IPS-18a (cell line): ENCODE results near the gene CEBPZOS.
"Not testable (repeated sequence)": the region's sequence is repeated elsewhere in the genome, so short reads cannot be mapped to it uniquely, and the experiment has no call there.

Experiments used
- H3K27ac ChIP-seq: one replicate; pipeline ENCODE4 v1.5.1; 2013; ENCODE audit warnings: low read length
- H3K27me3 ChIP-seq: one replicate; pipeline ENCODE4 v1.6.1; 2013; ENCODE audit warnings: mild to moderate bottlenecking, low read length; ENCODE audit not compliant: control insufficient read depth, insufficient read depth
- H3K36me3 ChIP-seq: one replicate; pipeline ENCODE4 v1.6.1; 2013; ENCODE audit warnings: low read depth, low read length; ENCODE audit not compliant: control insufficient read depth
- H3K4me1 ChIP-seq: one replicate; pipeline ENCODE4 v1.6.1; 2013; ENCODE audit warnings: low read depth, low read length; ENCODE audit not compliant: control insufficient read depth
- H3K4me3 ChIP-seq: one replicate; pipeline ENCODE4 v1.5.1; 2013; ENCODE audit warnings: low read length
- H3K9ac ChIP-seq: one replicate; pipeline ENCODE4 v1.6.1; 2013; ENCODE audit warnings: mild to moderate bottlenecking, low read length, moderate library complexity
- H3K9me3 ChIP-seq: one replicate; pipeline ENCODE4 v1.6.1; 2013; ENCODE audit warnings: low read depth, low read length; ENCODE audit not compliant: control insufficient read depth

The CEBPZOS gene

DNA sequence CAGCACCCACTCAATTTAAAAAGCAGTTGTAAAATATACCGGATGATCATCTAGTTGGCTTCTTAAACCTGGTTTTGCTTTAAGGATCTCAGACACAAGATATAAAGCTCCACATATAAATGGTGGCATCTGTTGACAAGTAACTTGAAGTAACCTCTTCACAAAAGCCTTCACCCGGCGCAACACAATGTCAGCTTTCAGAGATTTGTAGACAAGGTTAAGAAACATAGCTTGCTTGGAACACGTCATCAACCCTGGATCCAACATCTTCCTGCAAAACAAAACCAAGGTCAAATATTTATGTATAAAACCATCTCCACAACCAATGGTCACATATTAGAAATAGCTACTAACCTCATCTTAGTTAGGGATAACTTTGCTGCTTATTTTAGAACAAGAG is 26.8 kb downstream of the CEBPZOS start:
- H3K4me1 ChIP-seq: peaks cover 41% of the 10 kb centered on the region
- peak overlapping the region; percentile 31 for H3K27ac ChIP-seq
- H3K9me3 ChIP-seq: no peaks in the 10 kb centered on the region
- no peak overlapping the region for H3K4me3 ChIP-seq
- peaks cover 81% of the 10 kb centered on the region for H3K36me3 ChIP-seq
- H3K9ac ChIP-seq: no peak overlapping the region
- no peaks in the 10 kb centered on the region for H3K27me3 ChIP-seq

- Histone ChIP-seq H3K27me3 (no peaks in the 10 kb centered on the region), H3K9me3 (no peaks in the 10 kb centered on the region), H3K27ac (no peak overlapping the region), H3K4me3 (no peak overlapping the region), H3K4me1 (peaks cover 43% of the 10 kb centered on the region), H3K36me3 (peaks cover 81% of the 10 kb centered on the region), H3K9ac (no peak overlapping the region)
Measured at GRCh38 chr2:37224063-37224462, 27.8 kb downstream of the CEBPZOS start.

GRCh38 chr2:37225129-37225528 is 28.8 kb downstream of the CEBPZOS start:
- Histone ChIP-seq H3K9ac (peak overlapping the region; percentile 4), H3K4me1 (peaks cover 49% of the 10 kb centered on the region), H3K4me3 (peak overlapping the region; percentile 7), H3K27ac (peak overlapping the region; percentile 8), H3K36me3 (peaks cover 75% of the 10 kb centered on the region)
- H3K9me3 ChIP-seq, H3K27me3 ChIP-seq: not testable (repeated sequence)

GRCh38 chr2:37226863-37227262 is 30.6 kb downstream of the CEBPZOS start:
- no peaks in the 10 kb centered on the region for H3K9me3 ChIP-seq
- peaks cover 58% of the 10 kb centered on the region for H3K36me3 ChIP-seq
- peak overlapping the region; percentile 42 for H3K27ac ChIP-seq
- H3K4me1 ChIP-seq: peaks cover 49% of the 10 kb centered on the region
- peak overlapping the region; percentile 57 for H3K4me3 ChIP-seq
- peak overlapping the region; percentile 5 for H3K9ac ChIP-seq
- no peaks in the 10 kb centered on the region for H3K27me3 ChIP-seq

- Histone ChIP-seq H3K9ac (peak overlapping the region; percentile 37), H3K4me1 (peaks cover 44% of the 10 kb centered on the region), H3K4me3 (peak overlapping the region; percentile 93)
Measured at GRCh38 chr2:37228788-37229187, 32.5 kb downstream of the CEBPZOS start.

GRCh38 chr2:37230581-37230980 is 34.3 kb downstream of the CEBPZOS start:
- no peak overlapping the region for H3K27ac ChIP-seq
- peak overlapping the region; percentile 93 for H3K4me3 ChIP-seq
- peaks cover 42% of the 10 kb centered on the region for H3K36me3 ChIP-seq
- H3K4me1 ChIP-seq: peaks cover 34% of the 10 kb centered on the region
- peak overlapping the region; percentile 86 for H3K9ac ChIP-seq
- no peaks in the 10 kb centered on the region for H3K27me3 ChIP-seq
- no peaks in the 10 kb centered on the region for H3K9me3 ChIP-seq

More at GRCh38 chr2:37228788-37229187, 32.5 kb downstream of the CEBPZOS start:
- Histone ChIP-seq H3K9me3 (no peaks in the 10 kb centered on the region), H3K27me3 (no peaks in the 10 kb centered on the region), H3K36me3 (peaks cover 39% of the 10 kb centered on the region), H3K27ac (no peak overlapping the region)

GRCh38 chr2:37231241-37232130 is 35.2 kb downstream of the CEBPZOS start, which contains the start of the genes CEBPZ and NDUFAF7:
CEBPZ (minus strand) TSS chr2:37231596; CDS start chr2:37231567, 29 bp downstream.
NDUFAF7 (plus strand) TSS chr2:37231658; CDS start chr2:37231706, 48 bp downstream.
- Histone ChIP-seq H3K4me3 (peak within 1 kb of the TSS; percentile 93), H3K4me1 (peaks cover 29% of the 10 kb centered on the region), H3K9me3 (no peaks in the 10 kb centered on the region), H3K36me3 (peaks cover 47% of the 10 kb centered on the region), H3K9ac (peak within 1 kb of the TSS; percentile 86), H3K27me3 (no peaks in the 10 kb centered on the region), H3K27ac (peak within 1 kb of the TSS; percentile 47)

DNA sequence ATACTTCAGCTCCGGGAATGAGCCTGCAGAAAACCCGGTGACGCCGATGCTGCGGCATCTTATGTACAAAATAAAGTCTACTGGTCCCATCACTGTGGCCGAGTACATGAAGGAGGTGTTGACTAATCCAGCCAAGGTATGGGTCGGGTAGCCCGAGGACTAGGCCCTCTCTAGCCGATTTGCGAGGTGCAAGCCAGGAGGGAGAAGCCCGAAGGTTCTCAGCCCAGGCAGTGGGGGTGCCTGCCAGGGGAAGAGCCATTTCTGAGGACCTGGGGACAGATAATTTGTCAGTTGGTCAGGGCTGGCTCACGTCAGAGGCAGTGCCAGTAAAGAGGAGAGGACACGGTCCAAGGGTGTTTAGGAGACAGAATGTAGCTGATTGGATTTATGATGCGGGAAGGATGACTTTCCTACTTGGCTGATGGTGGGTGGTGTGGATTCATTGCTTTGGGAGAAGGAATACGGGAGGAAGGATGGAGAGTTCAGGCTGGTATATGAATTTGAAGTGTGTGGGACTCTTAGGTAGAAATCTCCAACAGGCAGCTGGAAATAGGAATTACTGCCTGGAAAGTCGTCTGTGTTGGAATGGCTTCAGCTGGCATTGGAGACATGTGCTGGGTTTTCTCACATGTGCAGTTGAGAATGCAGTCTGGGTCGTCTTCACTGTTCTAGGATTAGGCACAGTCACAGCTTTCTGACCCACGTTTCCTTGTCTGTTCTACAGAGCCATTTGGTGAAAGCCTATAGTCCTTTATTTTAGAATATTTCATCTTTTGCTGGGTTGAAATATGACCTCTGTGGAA is 36.0 kb downstream of the CEBPZOS start:
- peak overlapping the region; percentile 37 for H3K27ac ChIP-seq
- H3K27me3 ChIP-seq: no peaks in the 10 kb centered on the region
- peaks cover 47% of the 10 kb centered on the region for H3K36me3 ChIP-seq
- peak overlapping the region; percentile 93 for H3K4me3 ChIP-seq
- H3K9me3 ChIP-seq: no peaks in the 10 kb centered on the region
- H3K4me1 ChIP-seq: peaks cover 20% of the 10 kb centered on the region
- H3K9ac ChIP-seq: peak overlapping the region; percentile 86

DNA sequence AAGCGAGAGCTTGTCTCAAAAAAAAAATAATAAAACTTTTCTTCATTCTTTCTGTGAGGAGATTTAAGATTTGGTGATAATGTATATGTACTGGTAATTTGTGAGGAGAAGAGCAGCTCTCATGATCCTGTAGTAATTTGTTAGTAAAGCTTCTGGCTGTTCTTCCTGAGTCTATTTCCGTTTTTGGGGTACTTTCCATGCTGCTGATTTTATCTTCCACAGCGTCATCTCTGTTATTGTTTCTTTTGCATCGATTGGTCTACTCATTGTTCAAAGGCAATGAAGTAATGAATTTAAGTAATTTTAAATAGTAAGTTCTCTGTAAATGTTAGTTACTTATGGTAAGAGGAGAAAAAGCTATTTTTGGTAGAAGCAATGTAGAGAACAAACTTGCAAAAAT is 47.1 kb downstream of the CEBPZOS start:
- Histone ChIP-seq H3K27me3 (no peaks in the 10 kb centered on the region), H3K36me3 (peaks cover 94% of the 10 kb centered on the region), H3K4me1 (no peaks in the 10 kb centered on the region), H3K27ac (no peak overlapping the region), H3K9ac (no peak overlapping the region), H3K9me3 (no peaks in the 10 kb centered on the region), H3K4me3 (no peak overlapping the region)

- Histone ChIP-seq H3K4me3 (no peak overlapping the region), H3K27ac (no peak overlapping the region), H3K9me3 (no peaks in the 10 kb centered on the region), H3K27me3 (no peaks in the 10 kb centered on the region), H3K4me1 (no peaks in the 10 kb centered on the region), H3K9ac (no peak overlapping the region), H3K36me3 (peaks cover 92% of the 10 kb centered on the region)
Measured at GRCh38 chr2:37244017-37244416, 47.7 kb downstream of the CEBPZOS start.

GRCh38 chr2:37244755-37245154 is 48.5 kb downstream of the CEBPZOS start:
- H3K27ac ChIP-seq: no peak overlapping the region
- H3K27me3 ChIP-seq: no peaks in the 10 kb centered on the region
- no peak overlapping the region for H3K4me3 ChIP-seq
- H3K9me3 ChIP-seq: no peaks in the 10 kb centered on the region
- H3K9ac ChIP-seq: no peak overlapping the region
- H3K4me1 ChIP-seq: no peaks in the 10 kb centered on the region
- H3K36me3 ChIP-seq: peaks cover 92% of the 10 kb centered on the region
